ENCODE measurements around the gene GPRIN3. TPM values are rescaled to one million over a fixed set of nuclear protein-coding genes. Genes with fewer than 3 reads are reported as not detected.

GPRIN3 gene
- total RNA-seq, 1 donor from 2014 or later = 3.8 TPM

DNA sequence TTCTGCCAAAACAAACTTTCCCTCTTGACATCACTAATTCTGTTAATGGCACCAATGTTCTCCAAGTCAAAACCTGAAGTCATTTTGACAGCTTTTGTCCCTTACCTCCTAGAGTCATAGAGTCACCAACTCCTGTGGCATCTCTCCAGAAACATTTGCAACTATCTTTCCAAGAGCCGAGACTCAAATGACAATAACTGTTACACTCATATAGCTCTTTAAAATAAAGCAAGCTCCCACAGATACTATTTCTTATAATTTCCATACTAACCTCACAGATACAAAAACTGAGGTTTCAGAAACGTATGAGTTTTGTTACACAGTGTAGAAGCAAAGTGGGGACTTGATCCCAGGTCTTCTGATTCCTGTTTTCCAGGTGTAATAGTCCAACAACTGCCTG is 18.3 kb downstream of the GPRIN3 start:
- DNase-seq = no peak

DNA sequence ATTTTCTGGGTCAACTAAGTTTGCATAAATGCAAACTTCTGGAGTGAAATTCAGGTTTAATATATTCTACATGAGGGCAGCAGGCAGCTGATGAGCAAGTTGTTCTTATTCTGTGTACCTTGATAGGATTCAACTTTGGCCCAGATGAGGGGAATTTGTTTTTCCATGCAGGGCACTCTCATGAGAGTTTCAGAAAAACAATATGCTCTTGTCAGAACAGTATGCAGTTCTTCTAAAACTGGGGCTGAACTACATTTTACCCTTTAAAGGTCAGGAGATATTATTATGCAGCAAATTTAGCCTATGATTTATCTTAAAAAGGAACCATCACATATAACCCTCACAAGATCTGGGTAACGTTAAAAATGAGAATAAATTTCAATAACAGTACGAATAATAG is 19.2 kb downstream of the GPRIN3 start:
- DNase-seq = no peak

DNA sequence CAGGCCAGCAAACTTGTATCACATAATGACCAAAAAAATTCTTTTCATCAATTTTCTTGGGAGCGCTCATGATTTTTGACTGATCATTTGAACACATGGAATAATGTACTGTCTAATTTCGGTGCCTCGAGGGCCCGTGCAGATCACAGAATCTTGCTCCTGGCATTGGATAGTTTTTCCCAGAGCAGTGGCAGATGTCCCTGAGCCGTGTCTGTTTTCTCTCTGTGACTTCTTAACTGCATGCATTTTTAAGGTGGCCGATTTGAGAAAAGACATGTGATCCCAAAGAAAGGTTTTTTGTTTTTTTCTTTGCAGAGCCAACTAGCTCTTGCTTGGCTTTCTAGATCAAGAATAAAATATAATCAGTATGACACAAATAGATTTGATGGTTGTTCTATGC is 19.7 kb downstream of the GPRIN3 start:
- no peak for DNase-seq

DNA sequence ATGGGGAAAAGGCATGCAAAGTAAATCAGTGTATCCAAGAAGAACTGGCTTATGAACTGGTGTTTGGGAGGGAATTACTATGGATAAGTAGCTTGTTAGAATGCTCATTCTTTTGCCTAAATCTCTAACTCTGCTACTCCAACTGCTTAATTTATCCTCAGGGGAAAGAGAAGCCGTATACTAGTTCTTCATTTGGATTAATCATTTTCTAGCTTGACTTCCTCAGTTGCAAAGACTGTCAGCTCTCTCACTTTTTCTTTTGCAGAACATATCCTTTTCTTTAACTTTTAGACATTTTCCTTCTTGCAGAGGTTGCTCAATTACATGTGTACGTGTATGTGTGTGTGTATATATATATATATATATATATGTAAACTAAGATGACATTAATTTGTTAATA is 21.9 kb downstream of the GPRIN3 start:
- no peak for DNase-seq

DNA sequence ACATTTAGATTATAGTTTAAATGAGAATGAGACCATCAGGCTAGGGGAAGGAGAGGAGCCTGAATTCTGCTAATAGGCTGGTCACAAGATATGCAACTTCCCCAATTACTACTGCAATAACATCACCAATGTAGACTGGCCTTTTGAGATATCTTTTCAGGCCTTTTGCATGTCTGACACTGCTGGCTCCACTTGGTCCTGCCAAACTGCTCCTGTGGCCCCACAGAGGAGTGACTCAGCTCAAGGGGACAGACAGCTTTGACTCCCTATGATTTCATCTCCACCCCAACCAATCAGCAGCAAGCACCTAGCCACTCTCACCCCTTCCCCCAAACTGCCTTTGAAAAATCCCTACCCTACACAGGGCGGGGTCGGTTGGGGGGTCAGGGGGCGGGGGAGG is 22.8 kb downstream of the GPRIN3 start:
- DNase-seq = no peak

DNA sequence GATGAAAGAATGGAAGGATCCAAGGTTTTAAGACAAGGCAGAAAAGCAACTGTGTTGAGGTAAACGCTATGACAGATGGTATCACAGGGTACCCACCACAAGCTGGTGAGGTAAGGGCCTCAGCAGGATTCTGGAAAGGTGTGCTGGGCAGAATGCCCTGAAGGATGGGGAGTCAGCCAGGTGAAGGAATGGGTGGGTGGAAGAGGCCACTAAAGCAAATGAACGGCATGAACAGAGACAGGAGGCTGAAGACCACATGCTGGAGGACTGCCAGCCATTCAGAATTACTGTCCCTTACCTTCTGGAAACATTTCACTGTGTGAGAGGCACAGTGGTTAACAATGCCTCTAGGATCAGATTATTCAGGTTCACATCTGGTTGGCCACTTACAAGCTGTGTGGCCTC is 23.6 kb downstream of the GPRIN3 start:
- DNase-seq = no peak

DNA sequence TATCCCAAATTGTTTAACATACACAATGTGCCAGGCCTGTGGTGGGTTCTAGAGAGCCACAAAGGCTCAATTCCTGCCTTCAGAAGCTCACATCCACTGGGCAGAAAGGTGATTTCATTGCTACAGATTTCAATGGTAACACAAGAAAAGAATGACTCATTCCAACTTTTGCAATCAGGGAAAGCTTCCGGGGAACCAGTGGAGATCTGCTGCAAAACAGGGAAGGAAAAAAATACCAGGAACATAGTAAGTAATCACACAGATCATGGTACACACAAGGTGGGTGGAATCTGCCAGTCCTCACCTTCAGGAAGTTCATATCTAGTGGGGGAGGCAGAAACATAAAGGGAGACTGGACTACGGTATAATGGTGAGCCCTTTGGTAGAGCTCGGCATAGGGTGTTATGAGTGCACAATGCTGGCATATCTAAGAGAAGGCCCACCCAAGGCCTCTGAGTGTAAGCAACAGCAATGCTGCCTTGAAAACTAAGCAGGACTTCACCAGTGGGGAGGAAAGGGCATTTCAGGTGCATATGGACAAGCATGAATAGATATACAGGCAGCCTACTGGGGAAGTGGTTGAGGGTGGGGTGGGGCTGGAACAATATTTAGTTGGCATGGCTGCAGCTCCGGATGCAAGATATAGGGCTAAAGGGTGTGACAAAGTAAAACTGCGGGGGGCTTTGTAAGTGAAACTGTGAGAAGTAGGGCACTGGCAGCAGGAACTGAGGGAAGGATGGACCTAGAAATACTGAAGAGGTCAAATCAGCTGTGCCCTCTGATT is 24.2 kb downstream of the GPRIN3 start:
- no peak for DNase-seq

DNA sequence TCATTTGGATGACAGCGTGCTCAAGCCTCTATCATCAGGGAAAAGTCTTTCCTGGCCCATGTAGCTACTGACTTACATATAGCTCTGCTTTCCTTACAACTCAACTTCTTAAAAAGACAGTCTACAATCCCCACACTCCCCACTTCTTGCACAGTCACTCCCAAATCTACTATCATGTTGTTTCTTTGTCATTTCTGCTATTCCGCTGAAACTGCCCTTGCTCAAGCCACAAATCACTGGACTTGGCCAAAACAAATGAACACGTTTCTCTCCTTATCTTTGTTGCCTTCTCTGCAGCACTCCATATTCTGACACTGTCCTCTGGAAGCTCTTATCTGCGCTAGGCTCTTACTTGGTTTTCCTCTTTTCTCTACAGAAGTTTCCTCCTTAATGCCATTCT is 28.2 kb downstream of the GPRIN3 start:
- DNase-seq = no peak

DNA sequence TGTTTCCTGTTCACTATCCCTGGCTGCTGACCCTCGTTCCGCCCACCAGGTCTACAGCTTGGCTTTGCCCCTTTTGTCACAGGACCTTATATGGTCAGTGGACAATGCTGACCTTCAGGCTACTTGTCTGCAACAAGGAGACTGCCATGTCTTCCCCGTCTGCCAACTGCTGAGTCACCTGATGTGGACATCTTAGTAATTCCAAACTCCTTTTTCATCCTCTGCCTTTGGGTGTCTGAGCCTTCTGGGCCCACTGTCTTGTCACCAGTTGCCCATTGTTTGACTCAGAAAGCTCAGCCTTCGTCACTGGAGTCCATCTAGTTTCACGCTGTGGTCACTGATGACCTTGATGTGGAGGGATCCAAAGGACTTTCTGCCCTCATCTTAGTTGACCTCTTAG is 30.2 kb downstream of the GPRIN3 start:
- DNase-seq = no peak

DNA sequence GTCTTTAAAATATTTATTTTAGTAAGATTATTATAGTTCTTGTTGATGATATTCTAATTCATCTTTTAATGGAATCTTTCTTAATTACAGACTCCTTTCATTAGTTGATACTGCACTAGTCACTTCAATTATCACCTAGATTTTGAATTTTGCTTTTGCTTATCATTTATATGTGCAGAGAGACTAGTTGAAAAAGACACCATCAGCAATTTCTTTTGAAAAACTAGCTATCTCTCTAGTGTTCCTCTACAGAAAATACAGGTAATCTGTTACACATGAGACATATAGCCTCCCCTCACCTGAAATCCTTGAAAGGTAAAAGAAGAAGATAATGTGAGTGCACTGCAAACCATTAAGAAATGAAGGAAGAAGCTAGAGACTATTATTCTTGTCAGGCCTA is 31.3 kb downstream of the GPRIN3 start:
- no peak for DNase-seq

DNA sequence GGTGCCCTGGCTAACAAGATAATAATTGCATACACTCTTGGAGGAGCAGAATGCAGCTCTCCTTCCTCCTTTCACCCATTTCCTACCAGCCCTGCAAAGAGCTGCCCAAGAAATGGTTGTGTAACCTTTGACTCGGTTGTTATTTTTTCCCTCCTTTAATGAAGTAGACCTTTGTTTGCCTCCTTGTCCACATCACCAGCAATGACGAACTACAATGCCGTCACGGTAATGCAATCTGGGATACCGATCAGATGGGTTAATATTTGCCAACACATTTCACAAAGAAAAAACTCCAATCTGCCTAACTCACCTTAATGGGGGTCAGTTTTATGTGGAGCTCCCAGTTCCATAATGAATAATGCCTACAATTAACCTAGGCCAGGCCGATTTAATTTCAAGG is 32.0 kb downstream of the GPRIN3 start:
- DNase-seq = no peak

DNA sequence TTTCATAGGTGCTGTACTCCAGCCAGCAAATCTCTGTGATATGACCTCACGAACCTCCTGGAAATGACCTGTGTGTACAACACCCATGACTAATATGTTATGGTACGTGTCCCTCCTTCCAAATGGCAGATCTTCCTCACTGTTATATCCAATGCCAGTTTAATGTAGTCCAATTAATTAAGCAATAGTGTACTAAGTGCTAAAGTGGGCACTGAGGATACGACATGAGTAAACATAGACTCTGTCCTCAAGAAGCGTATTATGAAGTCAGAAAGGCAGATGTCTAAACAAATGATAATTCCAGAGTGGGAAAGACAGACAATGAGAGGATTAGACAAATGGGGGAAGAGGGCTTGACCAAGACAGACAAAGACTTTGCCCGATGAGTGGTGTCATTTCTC is 33.9 kb downstream of the GPRIN3 start:
- DNase-seq = no peak

DNA sequence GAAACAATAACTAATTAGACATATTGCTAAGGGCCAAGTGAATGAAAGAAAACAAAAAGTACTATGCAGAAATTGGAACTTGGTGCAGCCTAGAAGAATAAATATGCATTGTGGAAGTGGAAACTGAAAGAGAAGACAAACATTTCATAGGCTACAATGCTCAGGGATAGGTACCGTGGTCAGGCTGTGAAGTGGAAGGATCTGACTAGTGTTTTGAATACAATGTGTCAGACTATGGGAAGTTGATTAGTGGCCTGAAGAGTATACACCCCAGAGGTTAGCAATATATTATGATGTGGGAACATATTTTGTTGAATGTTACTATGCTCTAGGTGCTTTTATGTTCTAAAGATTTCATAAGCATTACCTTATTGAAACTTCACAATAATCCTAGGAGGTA is 36.8 kb downstream of the GPRIN3 start:
- DNase-seq = no peak

DNA sequence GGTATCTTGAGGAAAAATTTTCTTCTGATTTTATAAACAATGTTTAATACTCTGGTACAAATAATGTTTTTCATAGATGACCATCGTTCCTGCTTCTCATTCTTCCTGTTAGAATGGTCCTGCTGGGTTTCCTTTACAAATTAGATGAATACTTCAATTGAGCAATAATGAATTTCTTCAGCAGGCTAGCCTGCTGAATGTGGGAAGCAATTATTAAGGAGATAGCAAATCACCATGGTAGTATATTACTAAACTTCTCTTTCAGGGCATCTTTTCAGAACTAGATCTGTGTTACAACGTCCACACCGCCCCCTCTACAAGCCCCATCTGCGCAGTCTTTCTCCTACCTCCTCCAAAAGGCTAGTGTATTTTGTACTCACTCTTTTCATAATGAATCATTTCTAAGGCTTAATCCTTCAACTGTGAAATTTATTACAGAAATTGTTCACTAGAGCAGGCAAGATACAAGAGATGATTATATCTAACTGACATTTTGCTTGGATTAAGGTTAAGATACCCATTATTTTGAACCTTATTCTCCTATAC is 38.4 kb downstream of the GPRIN3 start:
- no peak for DNase-seq

DNA sequence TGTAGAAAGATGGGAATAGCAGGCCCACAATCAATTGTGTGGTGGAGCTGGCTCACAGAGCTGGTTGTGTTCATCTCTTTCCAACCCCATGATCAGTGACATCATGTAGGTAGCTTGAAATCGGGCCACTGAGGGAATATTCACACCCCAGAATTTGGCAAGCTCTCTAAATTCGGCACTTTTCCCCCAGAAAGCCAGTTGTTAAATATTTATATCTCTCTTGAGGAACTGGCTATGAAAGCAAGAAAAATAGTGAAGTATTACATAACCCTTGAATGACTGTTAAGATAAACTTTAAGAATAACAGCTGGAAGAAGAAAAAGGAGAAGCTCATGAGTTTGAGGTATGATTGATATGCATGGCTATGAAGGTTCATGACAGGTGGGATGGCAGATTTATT is 38.9 kb downstream of the GPRIN3 start:
- no peak for DNase-seq

DNA sequence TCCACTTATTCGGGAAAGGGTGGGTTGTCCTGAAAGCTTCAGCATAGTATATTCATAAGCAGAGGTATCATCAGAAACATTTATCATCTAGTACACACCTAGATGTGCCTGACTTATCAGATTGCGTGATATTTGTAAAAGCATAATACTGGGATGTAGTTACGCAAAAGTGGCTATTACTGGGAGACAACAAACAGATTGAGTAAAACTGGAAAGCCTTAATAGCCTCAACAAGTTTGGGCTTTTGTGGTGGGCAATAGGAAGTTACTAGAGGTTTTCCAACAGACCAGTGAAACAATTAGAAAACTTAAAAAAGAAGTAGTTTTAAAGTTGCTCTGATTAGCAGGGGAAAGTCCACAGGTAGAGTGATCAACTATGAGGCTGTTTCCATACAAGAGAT is 39.8 kb downstream of the GPRIN3 start:
- DNase-seq = no peak

DNA sequence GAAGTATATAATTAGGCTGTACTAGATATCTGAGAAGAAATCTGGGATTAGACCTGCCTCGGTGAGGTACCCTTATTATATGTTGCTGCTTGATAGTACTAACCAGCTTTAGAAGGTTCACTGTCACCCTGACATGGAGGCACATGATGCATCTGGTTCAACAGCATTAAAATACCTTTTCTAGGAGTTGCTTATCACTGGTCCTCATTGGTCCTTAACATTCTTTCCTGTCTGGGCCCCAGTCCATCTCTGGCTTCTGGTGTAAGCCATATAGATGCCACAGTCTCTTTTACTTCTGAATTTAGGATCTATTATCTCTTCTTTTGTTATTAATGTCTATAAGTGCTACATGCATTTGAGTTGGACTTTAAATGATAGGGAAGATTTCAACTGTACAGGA is 40.2 kb downstream of the GPRIN3 start:
- no peak for DNase-seq

DNA sequence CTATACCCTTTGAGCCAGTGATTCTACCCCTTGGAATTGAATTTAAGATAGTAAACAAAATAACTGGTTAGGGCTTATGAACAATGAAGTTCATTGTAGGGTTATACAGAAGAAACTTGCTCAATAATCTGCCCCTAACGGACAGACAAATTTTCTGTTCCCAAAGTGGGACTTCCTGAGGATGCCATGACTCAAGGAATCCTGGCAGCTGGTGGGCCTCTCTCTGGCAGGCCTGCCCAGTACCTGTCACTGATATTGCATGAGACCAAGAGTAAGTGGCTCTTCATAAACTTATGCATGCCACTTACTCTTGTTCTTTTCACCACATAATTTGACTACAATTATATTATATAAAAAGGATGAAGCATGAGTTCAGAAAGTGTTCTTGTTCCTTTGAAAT is 41.5 kb downstream of the GPRIN3 start:
- no peak for DNase-seq

DNA sequence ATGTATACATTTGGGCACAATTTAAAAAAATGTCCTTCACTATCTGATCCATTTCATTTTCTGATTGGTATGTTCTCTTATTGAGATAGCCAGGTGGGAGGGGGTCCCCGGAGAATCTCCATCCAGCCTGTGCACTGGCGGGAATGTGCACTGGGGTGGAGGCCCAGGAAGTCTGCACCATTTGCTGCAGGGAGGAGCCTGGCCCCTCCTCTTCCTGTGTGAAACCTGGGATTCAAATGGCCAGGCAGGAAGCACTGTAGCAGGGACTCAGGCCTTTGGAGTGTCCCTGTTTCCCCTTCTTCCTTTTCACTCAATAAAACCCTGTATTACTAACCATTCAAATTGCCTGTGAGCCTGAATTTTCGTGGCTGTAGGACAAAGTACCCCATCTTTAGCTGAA is 44.3 kb downstream of the GPRIN3 start:
- no peak for DNase-seq

DNA sequence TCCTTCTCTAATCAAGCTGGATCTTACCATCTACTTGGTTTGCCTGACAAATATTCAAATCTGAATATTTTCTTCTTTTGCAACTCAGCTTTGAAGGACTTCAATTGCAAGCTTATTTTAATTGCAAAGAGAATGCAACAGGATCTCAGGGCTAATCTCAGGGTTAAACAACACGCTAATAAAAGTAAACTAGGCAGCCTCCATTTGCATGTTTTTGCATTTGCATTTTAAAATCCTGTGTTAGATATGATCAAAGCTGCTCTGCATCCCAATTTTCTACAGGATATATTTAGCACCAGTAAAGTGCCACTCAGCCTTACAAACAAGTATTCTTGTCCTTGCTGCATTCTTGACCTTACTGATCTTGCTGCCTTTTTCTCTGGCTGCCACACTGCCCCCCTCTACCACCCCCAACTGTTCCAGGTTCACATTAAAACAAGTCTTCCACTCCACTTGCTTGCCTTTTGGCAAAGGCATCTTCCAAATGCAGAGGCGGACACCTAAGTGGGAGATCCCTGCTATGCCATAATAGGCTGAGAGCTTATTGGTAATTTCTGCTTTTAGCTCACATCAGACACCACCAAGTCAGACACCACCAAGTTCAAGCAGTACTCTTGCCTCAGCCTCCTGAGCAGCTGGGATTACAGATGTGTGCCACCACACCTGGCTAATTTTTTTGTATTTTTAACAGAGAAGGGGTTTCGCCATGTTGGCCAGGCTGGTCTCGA is 48.1 kb downstream of the GPRIN3 start:
- DNase-seq = no peak

DNA sequence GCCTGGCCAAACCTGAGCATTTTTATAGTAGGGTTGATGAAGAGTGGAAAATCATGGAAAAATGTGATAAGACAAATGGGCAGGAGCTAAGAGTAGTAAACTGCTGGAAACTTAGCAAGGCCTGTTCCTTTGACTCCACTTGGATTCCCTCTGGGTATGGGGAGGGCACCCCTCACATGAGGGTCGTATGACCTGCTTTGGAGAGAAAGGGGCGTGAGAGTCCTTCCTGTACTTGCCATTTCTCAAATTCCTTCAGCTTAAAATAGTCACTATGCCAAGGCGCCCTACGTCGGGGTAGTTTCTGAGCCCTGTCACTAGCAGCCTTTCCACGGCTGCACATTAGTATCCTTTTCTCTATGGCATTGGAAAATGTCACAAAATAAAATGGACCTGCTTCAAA is 49.1 kb downstream of the GPRIN3 start:
- no peak for DNase-seq

DNA sequence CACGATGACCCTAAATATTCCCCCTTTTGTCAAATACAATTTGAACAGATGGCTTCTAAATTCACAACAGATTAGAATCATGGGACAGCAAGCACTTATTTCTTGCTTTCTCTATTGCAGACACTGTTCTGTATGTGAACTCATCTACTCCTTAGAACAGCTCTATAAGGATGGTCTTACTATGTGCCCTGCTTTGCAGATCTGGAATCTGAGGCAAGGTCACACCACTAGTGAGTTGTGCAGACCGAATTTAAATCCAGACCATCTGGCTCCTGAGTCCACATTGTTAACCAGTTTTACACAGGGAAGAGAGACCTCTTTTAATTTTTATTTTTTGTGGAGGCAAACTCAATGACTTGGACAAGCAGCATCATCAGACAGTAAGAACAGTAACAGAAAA is 50.2 kb downstream of the GPRIN3 start:
- DNase-seq = no peak

DNA sequence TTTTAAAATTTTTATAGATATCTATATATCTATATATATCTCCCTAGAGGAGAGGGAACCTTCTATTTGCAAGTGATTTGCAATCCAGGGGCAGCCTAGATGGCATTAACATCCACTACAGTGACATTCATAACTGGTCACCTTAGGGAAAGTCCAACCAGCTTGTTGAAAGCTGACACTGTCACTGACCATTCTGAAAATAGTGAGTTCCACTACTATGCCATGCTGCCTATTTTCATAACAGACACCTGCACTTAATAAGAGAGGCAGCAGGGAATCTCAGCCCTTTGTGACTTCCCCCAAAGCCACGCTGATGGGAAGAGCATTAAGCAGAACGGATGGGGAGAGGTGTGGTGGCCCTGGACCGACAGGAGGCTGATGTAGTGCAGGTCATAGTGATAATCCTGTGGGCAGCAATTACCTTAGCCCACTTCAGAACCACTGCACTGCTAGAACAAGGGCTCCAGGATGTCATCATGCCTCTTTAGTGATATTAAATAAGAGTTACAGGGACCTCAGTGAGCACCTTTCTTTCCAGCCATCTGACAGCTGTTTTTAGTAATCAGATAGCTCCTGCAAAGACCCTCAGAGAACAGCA is 51.3 kb downstream of the GPRIN3 start:
- DNase-seq = no peak

DNA sequence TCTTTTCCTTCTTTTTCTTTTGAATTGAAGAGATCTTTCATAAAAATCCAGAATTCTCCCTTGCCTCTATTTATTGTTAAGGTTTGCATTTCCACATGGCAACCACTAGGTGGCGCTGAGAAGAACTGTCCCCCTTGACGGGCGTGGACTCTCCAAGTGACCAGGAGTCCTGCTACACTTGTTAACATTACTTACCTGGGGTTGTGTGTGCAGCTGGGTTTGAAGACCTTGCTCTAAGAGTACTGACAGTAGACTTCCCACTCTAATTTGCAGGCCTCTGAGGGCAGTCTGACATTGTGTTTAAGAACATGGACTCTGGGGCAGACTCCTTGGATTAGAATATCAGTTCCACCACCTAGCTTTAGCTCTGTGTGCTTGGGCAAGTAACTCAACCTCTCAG is 52.8 kb downstream of the GPRIN3 start:
- DNase-seq = no peak

Measured in skin of body (tissue), 2 donors.